K562 (cell line): Measurements from ENCODE around the gene DGKE.

Experiments
- ETV6 ChIP-seq, 3 experiments: fragments of 150-350 bp in 1 of 3; sonication (generic) in 1 of 3; formaldehyde crosslinking in 1 of 3; IDR thresholded peaks; 2 replicates each; pipeline versions ENCODE4 v1.6.1 to v1.8.0; 2014 to 2022; ENCODE audit warnings: borderline replicate concordance in 2 of 3, low read depth in 2 of 3, antibody characterized with exemption in 1 of 3, low read length in 1 of 3, mild to moderate bottlenecking in 1 of 3, missing genetic modification reagents in 1 of 3
- JUN ChIP-seq, 2 experiments: sonication (generic) in 1 of 2; formaldehyde crosslinking in 1 of 2; IDR thresholded peaks; 2 replicates each; pipeline versions ENCODE4 v1.6.1 to v1.8.0; 2012 to 2022; ENCODE audit warnings: borderline replicate concordance in 2 of 2, mild to moderate bottlenecking in 2 of 2, improper control_type of control experiment in 1 of 2, low read depth in 1 of 2, low read length in 1 of 2, missing genetic modification reagents in 1 of 2
- KDM4B ChIP-seq, 2 experiments: fragments of 450-650 bp in 1 of 2; sonication (generic) in 1 of 2; IDR thresholded peaks; 2 replicates each; pipeline ENCODE4 v1.6.1; 2016 to 2017; ENCODE audit warnings: borderline replicate concordance in 2 of 2, antibody characterized with exemption in 1 of 2, low read depth in 1 of 2, mild to moderate bottlenecking in 1 of 2
- TF ChIP-seq, protein P1 (sequence below): fragments of 450-650 bp; IDR thresholded peaks from 2 replicates; pipeline ENCODE4 v1.6.1; 2016; ENCODE audit warnings: low read depth
- TF ChIP-seq, protein P2 (sequence below): fragments of 250-450 bp; sonication (Bioruptor Pico); IDR thresholded peaks from 2 replicates; pipeline ENCODE4 v1.5.0; 2020; ENCODE audit warnings: mild to moderate bottlenecking, borderline replicate concordance

DNA sequence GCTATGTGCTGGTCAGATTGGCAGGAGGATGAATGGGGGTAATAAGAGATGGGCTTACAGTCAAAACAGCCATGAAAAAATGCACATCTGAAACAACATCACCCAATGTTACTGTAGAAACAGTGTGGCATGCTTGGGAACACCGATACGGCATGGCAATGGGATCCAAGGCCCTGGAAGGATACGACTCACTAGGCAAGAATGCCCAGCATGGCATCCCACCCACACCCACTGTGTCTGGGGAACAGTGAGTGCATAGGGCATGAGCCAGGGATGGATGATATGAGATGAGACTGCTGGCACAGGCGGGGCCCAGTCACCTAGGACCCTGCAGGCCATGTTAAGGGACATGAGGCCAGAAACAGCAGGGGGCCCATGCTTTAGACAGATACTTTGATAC lies 68.4 kb downstream of the DGKE start:
- TF ChIP-seq JUN (IDR thresholded peaks at IDR 0.05; ENCODE audit: borderline replicate concordance, low read depth, low read length), result no peak
- TF ChIP-seq JUN (CRISPR knock-in tag; IDR thresholded peaks at IDR 0.05; ENCODE audit: borderline replicate concordance), result no peak
- TF ChIP-seq, protein P1, sequence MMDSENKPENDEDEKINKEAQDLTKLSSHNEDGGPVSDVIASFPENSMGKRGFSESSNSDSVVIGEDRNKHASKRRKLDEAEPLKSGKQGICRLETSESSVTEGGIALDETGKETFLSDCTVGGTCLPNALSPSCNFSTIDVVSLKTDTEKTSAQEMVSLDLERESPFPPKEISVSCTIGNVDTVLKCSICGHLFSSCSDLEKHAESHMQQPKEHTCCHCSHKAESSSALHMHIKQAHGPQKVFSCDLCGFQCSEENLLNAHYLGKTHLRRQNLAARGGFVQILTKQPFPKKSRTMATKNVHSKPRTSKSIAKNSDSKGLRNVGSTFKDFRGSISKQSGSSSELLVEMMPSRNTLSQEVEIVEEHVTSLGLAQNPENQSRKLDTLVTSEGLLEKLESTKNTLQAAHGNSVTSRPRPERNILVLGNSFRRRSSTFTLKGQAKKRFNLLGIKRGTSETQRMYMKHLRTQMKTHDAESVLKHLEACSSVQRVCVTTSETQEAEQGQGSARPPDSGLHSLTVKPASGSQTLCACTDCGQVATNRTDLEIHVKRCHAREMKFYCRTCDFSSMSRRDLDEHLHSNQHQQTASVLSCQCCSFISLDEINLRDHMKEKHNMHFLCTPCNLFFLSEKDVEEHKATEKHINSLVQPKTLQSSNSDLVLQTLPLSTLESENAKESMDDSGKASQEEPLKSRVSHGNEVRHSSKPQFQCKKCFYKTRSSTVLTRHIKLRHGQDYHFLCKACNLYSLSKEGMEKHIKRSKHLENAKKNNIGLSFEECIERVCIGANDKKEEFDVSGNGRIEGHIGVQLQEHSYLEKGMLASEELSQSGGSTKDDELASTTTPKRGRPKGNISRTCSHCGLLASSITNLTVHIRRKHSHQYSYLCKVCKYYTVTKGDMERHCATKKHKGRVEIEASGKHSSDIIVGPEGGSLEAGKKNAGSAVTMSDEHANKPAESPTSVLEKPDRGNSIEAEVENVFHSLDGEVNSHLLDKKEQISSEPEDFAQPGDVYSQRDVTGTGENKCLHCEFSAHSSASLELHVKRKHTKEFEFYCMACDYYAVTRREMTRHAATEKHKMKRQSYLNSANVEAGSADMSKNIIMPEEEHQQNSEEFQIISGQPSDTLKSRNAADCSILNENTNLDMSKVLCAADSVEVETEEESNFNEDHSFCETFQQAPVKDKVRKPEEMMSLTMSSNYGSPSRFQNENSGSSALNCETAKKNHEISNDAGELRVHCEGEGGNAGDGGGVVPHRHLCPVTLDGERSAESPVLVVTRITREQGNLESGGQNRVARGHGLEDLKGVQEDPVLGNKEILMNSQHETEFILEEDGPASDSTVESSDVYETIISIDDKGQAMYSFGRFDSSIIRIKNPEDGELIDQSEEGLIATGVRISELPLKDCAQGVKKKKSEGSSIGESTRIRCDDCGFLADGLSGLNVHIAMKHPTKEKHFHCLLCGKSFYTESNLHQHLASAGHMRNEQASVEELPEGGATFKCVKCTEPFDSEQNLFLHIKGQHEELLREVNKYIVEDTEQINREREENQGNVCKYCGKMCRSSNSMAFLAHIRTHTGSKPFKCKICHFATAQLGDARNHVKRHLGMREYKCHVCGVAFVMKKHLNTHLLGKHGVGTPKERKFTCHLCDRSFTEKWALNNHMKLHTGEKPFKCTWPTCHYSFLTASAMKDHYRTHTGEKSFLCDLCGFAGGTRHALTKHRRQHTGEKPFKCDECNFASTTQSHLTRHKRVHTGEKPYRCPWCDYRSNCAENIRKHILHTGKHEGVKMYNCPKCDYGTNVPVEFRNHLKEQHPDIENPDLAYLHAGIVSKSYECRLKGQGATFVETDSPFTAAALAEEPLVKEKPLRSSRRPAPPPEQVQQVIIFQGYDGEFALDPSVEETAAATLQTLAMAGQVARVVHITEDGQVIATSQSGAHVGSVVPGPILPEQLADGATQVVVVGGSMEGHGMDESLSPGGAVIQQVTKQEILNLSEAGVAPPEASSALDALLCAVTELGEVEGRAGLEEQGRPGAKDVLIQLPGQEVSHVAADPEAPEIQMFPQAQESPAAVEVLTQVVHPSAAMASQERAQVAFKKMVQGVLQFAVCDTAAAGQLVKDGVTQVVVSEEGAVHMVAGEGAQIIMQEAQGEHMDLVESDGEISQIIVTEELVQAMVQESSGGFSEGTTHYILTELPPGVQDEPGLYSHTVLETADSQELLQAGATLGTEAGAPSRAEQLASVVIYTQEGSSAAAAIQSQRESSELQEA, result no peak
- no peak for TF ChIP-seq KDM4B (IDR thresholded peaks at IDR 0.05; ENCODE audit: borderline replicate concordance in 2 of 2, low read depth in 1 of 2)
- TF ChIP-seq ETV6 (IDR thresholded peaks at IDR 0.05; ENCODE audit: borderline replicate concordance in 1 of 2, low read depth in 2 of 2, low read length in 1 of 2), result no peak
- TF ChIP-seq ETV6 (CRISPR knock-in tag; IDR thresholded peaks at IDR 0.05; ENCODE audit: borderline replicate concordance), result no peak
- TF ChIP-seq, protein P2, sequence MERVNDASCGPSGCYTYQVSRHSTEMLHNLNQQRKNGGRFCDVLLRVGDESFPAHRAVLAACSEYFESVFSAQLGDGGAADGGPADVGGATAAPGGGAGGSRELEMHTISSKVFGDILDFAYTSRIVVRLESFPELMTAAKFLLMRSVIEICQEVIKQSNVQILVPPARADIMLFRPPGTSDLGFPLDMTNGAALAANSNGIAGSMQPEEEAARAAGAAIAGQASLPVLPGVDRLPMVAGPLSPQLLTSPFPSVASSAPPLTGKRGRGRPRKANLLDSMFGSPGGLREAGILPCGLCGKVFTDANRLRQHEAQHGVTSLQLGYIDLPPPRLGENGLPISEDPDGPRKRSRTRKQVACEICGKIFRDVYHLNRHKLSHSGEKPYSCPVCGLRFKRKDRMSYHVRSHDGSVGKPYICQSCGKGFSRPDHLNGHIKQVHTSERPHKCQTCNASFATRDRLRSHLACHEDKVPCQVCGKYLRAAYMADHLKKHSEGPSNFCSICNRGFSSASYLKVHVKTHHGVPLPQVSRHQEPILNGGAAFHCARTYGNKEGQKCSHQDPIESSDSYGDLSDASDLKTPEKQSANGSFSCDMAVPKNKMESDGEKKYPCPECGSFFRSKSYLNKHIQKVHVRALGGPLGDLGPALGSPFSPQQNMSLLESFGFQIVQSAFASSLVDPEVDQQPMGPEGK (CRISPR knock-in tag), result no peak
